OCI-LY1 (cell line): ENCODE measurements around the gene CTAGE1.

Source experiments
- H2AFZ ChIP-seq: fragments of 200-600 bp; sonication (generic), shearing (Covaris generic); 2 replicates; pipeline ENCODE4 v1.6.0; 2014; ENCODE audit warnings: antibody characterized with exemption, mild to moderate bottlenecking, low read length
- H3F3A ChIP-seq: fragments of 200-600 bp; sonication (generic), shearing (Covaris generic); 2 replicates; pipeline ENCODE4 v1.6.0; 2014; ENCODE audit warnings: mild to moderate bottlenecking, antibody characterized with exemption, low read length, moderate library complexity; ENCODE audit not compliant: insufficient read depth
- H3K27ac ChIP-seq: fragments of 200-600 bp; sonication (generic); 2 replicates; pipeline ENCODE4 v1.5.1; 2014; ENCODE audit warnings: low read length, mixed run types, mild to moderate bottlenecking, low read depth; ENCODE audit not compliant: poor library complexity, severe bottlenecking
- H3K27me3 ChIP-seq: fragments of 200-600 bp; sonication (generic); 2 replicates; pipeline ENCODE4 v1.6.0; 2014; ENCODE audit warnings: antibody characterized with exemption, mild to moderate bottlenecking, low read length, moderate library complexity; ENCODE audit not compliant: insufficient read depth
- H3K36me3 ChIP-seq: fragments of 200-600 bp; sonication (generic); 2 replicates; pipeline ENCODE4 v1.6.1; 2014; ENCODE audit warnings: mild to moderate bottlenecking, antibody characterized with exemption, low read length, moderate library complexity, mixed read lengths; ENCODE audit not compliant: insufficient read depth
- H3K4me1 ChIP-seq: fragments of 200-600 bp; sonication (generic); 2 replicates; pipeline ENCODE4 v1.5.1; 2014; ENCODE audit warnings: mild to moderate bottlenecking, low read length, moderate library complexity; ENCODE audit not compliant: insufficient read depth, severe bottlenecking
- H3K4me2 ChIP-seq: fragments of 200-600 bp; sonication (generic), shearing (Covaris generic); 2 replicates; pipeline ENCODE4 v1.6.1; 2014; ENCODE audit warnings: low read length
- H3K4me3 ChIP-seq: fragments of 200-600 bp; sonication (generic); 2 replicates; pipeline ENCODE4 v1.5.1; 2014; ENCODE audit warnings: low read length, low read depth, mild to moderate bottlenecking, mixed read lengths; ENCODE audit not compliant: poor library complexity, severe bottlenecking
- H3K79me2 ChIP-seq: fragments of 200-600 bp; shearing (Covaris generic); 2 replicates; pipeline ENCODE4 v1.6.1; 2016; ENCODE audit warnings: mixed run types, low read length, mixed read lengths; ENCODE audit not compliant: insufficient read depth
- H3K9ac ChIP-seq: fragments of 200-600 bp; sonication (generic), shearing (Covaris generic); 2 replicates; pipeline ENCODE4 v1.6.1; 2014; ENCODE audit warnings: mild to moderate bottlenecking, low read length, mixed read lengths
- H3K9me2 ChIP-seq: fragments of 200-600 bp; sonication (generic), shearing (Covaris generic); 2 replicates; pipeline ENCODE4 v1.6.1; 2014; ENCODE audit warnings: low read depth, mild to moderate bottlenecking, low read length, mixed read lengths
- H3K9me3 ChIP-seq: fragments of 200-600 bp; shearing (Covaris generic); 2 replicates; pipeline ENCODE4 v1.6.1; 2014; ENCODE audit warnings: low read length, mixed read lengths
- H4K20me1 ChIP-seq: fragments of 200-600 bp; sonication (generic), shearing (Covaris generic); 2 replicates; pipeline ENCODE4 v1.6.0; 2016; ENCODE audit warnings: mild to moderate bottlenecking, low read length; ENCODE audit not compliant: insufficient read depth
- CTCF ChIP-seq: fragments of 200-600 bp; sonication (generic), shearing (Covaris generic); IDR thresholded peaks from 2 replicates; pipeline ENCODE4 v1.5.1; 2017; ENCODE audit warnings: mild to moderate bottlenecking, antibody characterized with exemption, low read length, moderate library complexity, mixed read lengths
- EZH2 ChIP-seq: fragments of 200-600 bp; sonication (generic), shearing (Covaris generic); IDR thresholded peaks from 2 replicates; pipeline ENCODE4 v1.8.0; 2017; ENCODE audit warnings: borderline replicate concordance, mixed run types, mild to moderate bottlenecking, antibody characterized with exemption, low read length, moderate library complexity, mixed read lengths

The CTAGE1 gene

GRCh38 chr18:22422909-22423548 is 5.3 kb upstream of the CTAGE1 start:
- Histone ChIP-seq H3F3A (no peaks in the 10 kb centered on the region), H3K27me3 (no peaks in the 10 kb centered on the region), H3K4me1 (no peaks in the 10 kb centered on the region), H3K79me2 (no peaks in the 10 kb centered on the region), H3K9ac (no peak overlapping the region), H3K4me3 (no peak overlapping the region), H3K36me3 (no peaks in the 10 kb centered on the region), H4K20me1 (no peaks in the 10 kb centered on the region), H3K4me2 (no peak overlapping the region), H3K9me3 (no peaks in the 10 kb centered on the region), H3K27ac (no peak overlapping the region), H2AFZ (no peak overlapping the region), H3K9me2 (no peaks in the 10 kb centered on the region)
- TF ChIP-seq EZH2 (no peak), CTCF (no peak)

- H3K9me3 ChIP-seq: no peaks in the 10 kb centered on the region
- no peaks in the 10 kb centered on the region for H4K20me1 ChIP-seq
- H3K36me3 ChIP-seq: no peaks in the 10 kb centered on the region
- H3K79me2 ChIP-seq: no peaks in the 10 kb centered on the region
- H3K4me3 ChIP-seq: no peak overlapping the region
- H3K27me3 ChIP-seq: no peaks in the 10 kb centered on the region
- TF ChIP-seq EZH2: no peak
- no peak for TF ChIP-seq CTCF
- no peak overlapping the region for H3K27ac ChIP-seq
- H3K9me2 ChIP-seq: no peaks in the 10 kb centered on the region
- H2AFZ ChIP-seq: no peak overlapping the region
- no peak overlapping the region for H3K9ac ChIP-seq
- H3K4me2 ChIP-seq: no peak overlapping the region
- H3K4me1 ChIP-seq: no peaks in the 10 kb centered on the region
- H3F3A ChIP-seq: no peaks in the 10 kb centered on the region
Observed at GRCh38 chr18:22420652-22421051, 2.9 kb upstream of the CTAGE1 start.

GRCh38 chr18:22412176-22412911 is 5.4 kb downstream of the CTAGE1 start:
- Histone ChIP-seq H3K9ac (no peak overlapping the region), H3K9me3 (no peaks in the 10 kb centered on the region), H3F3A (no peaks in the 10 kb centered on the region), H3K27me3 (no peaks in the 10 kb centered on the region), H3K27ac (no peak overlapping the region), H4K20me1 (no peaks in the 10 kb centered on the region), H3K36me3 (no peaks in the 10 kb centered on the region), H3K4me2 (no peak overlapping the region), H3K4me3 (no peak overlapping the region), H3K79me2 (no peaks in the 10 kb centered on the region), H2AFZ (no peak overlapping the region), H3K4me1 (no peaks in the 10 kb centered on the region), H3K9me2 (no peaks in the 10 kb centered on the region)
- TF ChIP-seq CTCF (no peak), EZH2 (no peak)
